Right atrium auricular region (tissue), 2 donors: Measurements from ENCODE around the gene TRIM34. TPM values are rescaled to one million over a fixed set of nuclear protein-coding genes. Genes with fewer than 3 reads are reported as not detected.

ENCODE experiments used
- DNase-seq: peaks from one replicate; pipeline ENCODE4 v3.0.0-alpha.2; 2019; ENCODE audit warnings: low spot score
- H3K27ac ChIP-seq, 2 donors: fragments of 200-600 bp; sonication (generic); 1 replicate in 1 of 2; 2 replicates in 1 of 2; pipeline ENCODE4 v1.5.1; 2016 to 2019
- H3K27me3 ChIP-seq, 2 donors: fragments of 200-600 bp; sonication (generic); one replicate each; pipeline versions ENCODE4 v1.5.1 to v1.6.0; 2017 to 2019
- H3K36me3 ChIP-seq: fragments of 200-600 bp; sonication (generic); one replicate; pipeline ENCODE4 v1.5.1; 2016
- H3K4me1 ChIP-seq, 2 donors: fragments of 200-600 bp; sonication (generic); one replicate each; pipeline versions ENCODE4 v1.5.1 to v1.6.0; 2017 to 2019
- H3K4me3 ChIP-seq, 2 donors: fragments of 200-600 bp; sonication (generic); 1 replicate in 1 of 2; 2 replicates in 1 of 2; pipeline ENCODE4 v1.5.1; 2017 to 2019; ENCODE audit warnings: mild to moderate bottlenecking in 1 of 2, moderate library complexity in 1 of 2
- H3K9me3 ChIP-seq, 2 donors: fragments of 200-600 bp; sonication (generic); one replicate each; pipeline ENCODE4 v1.5.1; 2019
- total RNA-seq, 2 donors: library from RNA; depleted of rRNA; stranded (reverse); fragments of >200 nt; gene quantifications; one replicate each; pipeline ENCODE4 v1.1.0, GENCODE V29; 2016
- TF ChIP-seq, protein P1 (sequence below), 2 donors: fragments of 200-600 bp; sonication (generic); IDR thresholded peaks; one replicate each; pipeline ENCODE4 v1.5.1; 2019; ENCODE audit warnings: antibody characterized with exemption in 2 of 2

TRIM34 gene
- total RNA-seq, 2 donors from 2014 or later = 1.4 to 3.8 TPM

DNA sequence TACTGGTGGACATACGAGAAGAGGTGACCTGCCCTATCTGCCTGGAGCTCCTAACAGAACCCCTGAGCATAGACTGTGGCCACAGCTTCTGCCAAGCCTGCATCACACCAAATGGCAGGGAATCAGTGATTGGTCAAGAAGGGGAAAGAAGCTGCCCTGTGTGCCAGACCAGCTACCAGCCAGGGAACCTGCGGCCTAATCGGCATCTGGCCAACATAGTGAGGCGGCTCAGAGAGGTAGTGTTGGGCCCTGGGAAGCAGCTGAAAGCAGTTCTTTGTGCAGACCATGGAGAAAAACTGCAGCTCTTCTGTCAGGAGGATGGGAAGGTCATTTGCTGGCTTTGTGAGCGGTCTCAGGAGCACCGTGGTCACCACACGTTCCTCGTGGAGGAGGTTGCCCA is 21.5 kb upstream of the TRIM34 start:
- DNase-seq = no peak
- Histone ChIP-seq H3K9me3 (no peaks in the 10 kb centered on the region), H3K27me3 (no peaks in the 10 kb centered on the region), H3K4me3 (no peak overlapping the region), H3K4me1 (peaks cover 0 to 5% of the 10 kb centered on the region in 2 donors), H3K36me3 (no peaks in the 10 kb centered on the region), H3K27ac (no peak overlapping the region)
- TF ChIP-seq, protein P1, sequence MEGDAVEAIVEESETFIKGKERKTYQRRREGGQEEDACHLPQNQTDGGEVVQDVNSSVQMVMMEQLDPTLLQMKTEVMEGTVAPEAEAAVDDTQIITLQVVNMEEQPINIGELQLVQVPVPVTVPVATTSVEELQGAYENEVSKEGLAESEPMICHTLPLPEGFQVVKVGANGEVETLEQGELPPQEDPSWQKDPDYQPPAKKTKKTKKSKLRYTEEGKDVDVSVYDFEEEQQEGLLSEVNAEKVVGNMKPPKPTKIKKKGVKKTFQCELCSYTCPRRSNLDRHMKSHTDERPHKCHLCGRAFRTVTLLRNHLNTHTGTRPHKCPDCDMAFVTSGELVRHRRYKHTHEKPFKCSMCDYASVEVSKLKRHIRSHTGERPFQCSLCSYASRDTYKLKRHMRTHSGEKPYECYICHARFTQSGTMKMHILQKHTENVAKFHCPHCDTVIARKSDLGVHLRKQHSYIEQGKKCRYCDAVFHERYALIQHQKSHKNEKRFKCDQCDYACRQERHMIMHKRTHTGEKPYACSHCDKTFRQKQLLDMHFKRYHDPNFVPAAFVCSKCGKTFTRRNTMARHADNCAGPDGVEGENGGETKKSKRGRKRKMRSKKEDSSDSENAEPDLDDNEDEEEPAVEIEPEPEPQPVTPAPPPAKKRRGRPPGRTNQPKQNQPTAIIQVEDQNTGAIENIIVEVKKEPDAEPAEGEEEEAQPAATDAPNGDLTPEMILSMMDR (IDR thresholded peaks at IDR 0.05) = no peak

DNA sequence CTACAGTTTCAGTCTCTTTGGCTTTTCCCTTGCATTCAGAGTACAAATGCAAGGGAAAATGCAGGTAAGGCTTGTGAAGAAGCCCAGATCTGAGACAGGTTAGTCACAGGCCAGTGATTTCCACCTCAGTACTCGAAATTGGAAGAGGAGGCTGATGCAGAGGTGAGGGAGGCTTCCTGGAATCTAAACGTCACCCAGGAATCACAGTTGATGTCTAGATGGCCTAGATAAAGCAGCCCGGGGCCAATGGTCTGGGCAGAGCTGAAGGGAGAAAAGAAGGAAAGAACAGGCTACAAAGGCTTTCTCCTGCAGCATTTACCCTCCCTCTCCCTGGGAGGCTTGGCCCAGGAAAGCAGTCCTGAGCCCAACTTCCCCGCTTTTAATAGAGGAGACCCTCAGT is 19.9 kb upstream of the TRIM34 start:
- TF ChIP-seq, protein P1 (IDR thresholded peaks at IDR 0.05) = no peak
- H3K4me1 ChIP-seq = peaks cover 0 to 5% of the 10 kb centered on the region in 2 donors
- H3K9me3 ChIP-seq = no peaks in the 10 kb centered on the region
- no peak for DNase-seq
- H3K27ac ChIP-seq = no peak overlapping the region
- H3K4me3 ChIP-seq = no peak overlapping the region
- no peaks in the 10 kb centered on the region for H3K27me3 ChIP-seq
- no peaks in the 10 kb centered on the region for H3K36me3 ChIP-seq

DNA sequence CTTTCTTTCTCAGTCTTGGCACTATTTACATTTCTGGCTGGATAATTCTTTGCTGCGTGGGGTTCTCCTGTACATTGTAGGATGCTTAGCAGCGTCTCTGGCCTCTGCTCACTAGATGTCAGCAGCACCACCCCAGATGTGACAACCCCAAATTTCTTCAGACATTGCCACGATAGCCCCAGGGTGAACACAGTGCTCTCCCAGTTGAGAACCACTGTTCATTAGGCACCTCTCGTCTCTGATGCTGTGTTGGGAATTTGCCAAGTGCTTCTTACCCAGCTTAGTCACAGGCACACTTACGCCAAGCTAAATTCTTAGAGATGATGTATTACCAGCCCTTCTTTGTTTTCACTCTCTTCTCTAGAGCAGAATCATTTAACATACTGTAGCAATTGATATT is 19.0 kb upstream of the TRIM34 start:
- DNase-seq = no peak
- H3K36me3 ChIP-seq = no peaks in the 10 kb centered on the region
- TF ChIP-seq, protein P1 (IDR thresholded peaks at IDR 0.05) = no peak
- H3K27me3 ChIP-seq = no peaks in the 10 kb centered on the region
- no peak overlapping the region for H3K27ac ChIP-seq
- H3K4me1 ChIP-seq = no peaks in the 10 kb centered on the region
- no peaks in the 10 kb centered on the region for H3K9me3 ChIP-seq
- no peak overlapping the region for H3K4me3 ChIP-seq

DNA sequence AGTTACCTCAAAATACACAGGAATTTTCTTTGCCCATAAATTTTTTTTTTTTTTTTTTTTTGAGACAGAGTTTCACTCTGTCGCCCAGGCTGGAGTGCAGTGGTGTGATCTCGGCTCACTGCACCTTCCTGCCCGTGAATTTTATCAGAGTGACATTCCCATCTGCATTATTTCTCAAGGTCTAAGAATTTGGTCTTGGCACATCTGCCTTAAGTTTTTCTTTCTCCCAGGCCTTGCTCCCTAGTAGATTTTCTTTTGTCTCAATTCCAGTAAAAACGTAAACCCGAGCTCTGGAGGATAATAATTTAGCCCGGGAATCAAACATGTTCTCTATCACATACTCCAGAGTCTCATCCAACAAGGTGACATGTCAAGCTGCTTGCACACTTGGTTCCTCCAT is 16.0 kb upstream of the TRIM34 start:
- no peaks in the 10 kb centered on the region for H3K9me3 ChIP-seq
- no peaks in the 10 kb centered on the region for H3K36me3 ChIP-seq
- TF ChIP-seq, protein P1 (IDR thresholded peaks at IDR 0.05) = no peak

DNA sequence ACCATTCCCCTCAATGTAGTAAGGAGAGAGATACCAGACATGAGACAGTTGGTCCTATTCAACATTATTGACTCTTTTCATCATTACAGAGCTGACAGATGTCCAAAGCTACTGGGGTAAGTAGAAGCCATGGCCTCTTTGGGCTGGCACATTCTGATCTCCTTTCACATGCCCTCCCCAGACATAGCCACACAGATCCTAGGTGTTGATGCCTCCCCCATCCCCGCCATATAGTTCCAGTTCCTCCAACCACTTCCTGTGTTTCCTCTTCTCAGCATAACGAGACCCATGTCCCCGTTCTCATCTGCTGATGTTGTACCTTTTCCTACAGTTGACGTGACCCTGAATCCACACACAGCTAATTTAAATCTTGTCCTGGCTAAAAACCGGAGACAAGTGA is 14.4 kb upstream of the TRIM34 start:
- no peaks in the 10 kb centered on the region for H3K36me3 ChIP-seq
- H3K4me1 ChIP-seq = no peaks in the 10 kb centered on the region
- no peak overlapping the region for H3K4me3 ChIP-seq
- DNase-seq = no peak
- no peak overlapping the region for H3K27ac ChIP-seq
- TF ChIP-seq, protein P1 (IDR thresholded peaks at IDR 0.05) = no peak
- H3K27me3 ChIP-seq = no peaks in the 10 kb centered on the region
- H3K9me3 ChIP-seq = no peaks in the 10 kb centered on the region

More for the DNA sequence above, 16.0 kb upstream of the TRIM34 start:
- Histone ChIP-seq H3K4me3 (no peak overlapping the region), H3K27ac (no peak overlapping the region), H3K4me1 (no peaks in the 10 kb centered on the region), H3K27me3 (no peaks in the 10 kb centered on the region)
- DNase-seq = no peak

DNA sequence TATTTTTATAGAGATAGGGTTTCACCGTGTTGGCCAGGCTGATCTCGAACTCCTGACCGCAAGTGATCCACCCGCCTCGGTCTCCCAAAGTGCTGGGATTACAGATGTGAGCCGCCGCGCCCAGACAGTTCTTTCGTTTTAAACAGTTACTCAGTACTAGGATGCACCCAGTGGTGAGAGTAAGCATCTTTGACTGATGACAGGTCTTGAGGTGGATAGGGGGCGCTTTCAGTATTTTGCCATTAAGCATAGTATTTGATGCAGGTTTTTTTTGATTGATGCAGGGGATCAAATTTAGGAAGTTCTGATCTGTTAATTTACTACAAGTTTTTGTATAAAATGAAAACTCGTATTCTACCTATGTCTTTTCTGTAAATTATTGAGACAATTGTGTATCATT is 13.2 kb upstream of the TRIM34 start:
- H3K27me3 ChIP-seq = no peaks in the 10 kb centered on the region
- H3K9me3 ChIP-seq = no peaks in the 10 kb centered on the region
- no peaks in the 10 kb centered on the region for H3K4me1 ChIP-seq
- H3K4me3 ChIP-seq = no peak overlapping the region
- TF ChIP-seq, protein P1 (IDR thresholded peaks at IDR 0.05) = no peak
- H3K36me3 ChIP-seq = no peaks in the 10 kb centered on the region
- H3K27ac ChIP-seq = no peak overlapping the region
- no peak for DNase-seq
